ENCODE data around the gene ADI1.

DNA sequence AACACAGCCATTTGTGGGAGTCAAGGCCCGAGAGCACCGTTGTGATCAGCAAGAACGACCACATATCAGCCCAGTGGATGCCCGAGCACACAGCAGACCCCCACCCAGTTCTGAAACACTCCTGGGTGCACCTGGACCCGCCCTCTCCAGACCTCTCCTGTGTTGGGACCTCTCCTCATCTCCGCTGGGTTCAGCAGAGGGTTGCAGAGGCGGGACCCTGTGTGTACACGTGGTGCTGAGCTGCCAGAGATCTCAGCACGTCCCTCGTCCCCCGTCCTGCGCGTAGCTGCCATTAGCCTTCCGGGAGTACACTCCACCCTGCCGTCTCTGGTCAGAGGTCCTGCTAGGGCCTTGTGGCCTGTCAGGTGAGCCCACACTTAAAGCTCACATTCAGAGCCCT is 51.7 kb downstream of the ADI1 start:
- TF ChIP-seq CTCF (IDR thresholded peaks at IDR 0.05) = no peak
- TF ChIP-seq EP300 (IDR thresholded peaks at IDR 0.05; ENCODE audit: borderline replicate concordance in 1 of 2, low read depth in 1 of 2, low read length in 1 of 2) = no peak
- TF ChIP-seq, protein P1, sequence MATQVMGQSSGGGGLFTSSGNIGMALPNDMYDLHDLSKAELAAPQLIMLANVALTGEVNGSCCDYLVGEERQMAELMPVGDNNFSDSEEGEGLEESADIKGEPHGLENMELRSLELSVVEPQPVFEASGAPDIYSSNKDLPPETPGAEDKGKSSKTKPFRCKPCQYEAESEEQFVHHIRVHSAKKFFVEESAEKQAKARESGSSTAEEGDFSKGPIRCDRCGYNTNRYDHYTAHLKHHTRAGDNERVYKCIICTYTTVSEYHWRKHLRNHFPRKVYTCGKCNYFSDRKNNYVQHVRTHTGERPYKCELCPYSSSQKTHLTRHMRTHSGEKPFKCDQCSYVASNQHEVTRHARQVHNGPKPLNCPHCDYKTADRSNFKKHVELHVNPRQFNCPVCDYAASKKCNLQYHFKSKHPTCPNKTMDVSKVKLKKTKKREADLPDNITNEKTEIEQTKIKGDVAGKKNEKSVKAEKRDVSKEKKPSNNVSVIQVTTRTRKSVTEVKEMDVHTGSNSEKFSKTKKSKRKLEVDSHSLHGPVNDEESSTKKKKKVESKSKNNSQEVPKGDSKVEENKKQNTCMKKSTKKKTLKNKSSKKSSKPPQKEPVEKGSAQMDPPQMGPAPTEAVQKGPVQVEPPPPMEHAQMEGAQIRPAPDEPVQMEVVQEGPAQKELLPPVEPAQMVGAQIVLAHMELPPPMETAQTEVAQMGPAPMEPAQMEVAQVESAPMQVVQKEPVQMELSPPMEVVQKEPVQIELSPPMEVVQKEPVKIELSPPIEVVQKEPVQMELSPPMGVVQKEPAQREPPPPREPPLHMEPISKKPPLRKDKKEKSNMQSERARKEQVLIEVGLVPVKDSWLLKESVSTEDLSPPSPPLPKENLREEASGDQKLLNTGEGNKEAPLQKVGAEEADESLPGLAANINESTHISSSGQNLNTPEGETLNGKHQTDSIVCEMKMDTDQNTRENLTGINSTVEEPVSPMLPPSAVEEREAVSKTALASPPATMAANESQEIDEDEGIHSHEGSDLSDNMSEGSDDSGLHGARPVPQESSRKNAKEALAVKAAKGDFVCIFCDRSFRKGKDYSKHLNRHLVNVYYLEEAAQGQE (IDR thresholded peaks at IDR 0.05; ENCODE audit: low read depth, low read length) = no peak
- no peak for TF ChIP-seq MAX (IDR thresholded peaks at IDR 0.05; ENCODE audit: low read depth)
- TF ChIP-seq GATA2 (CRISPR knock-in tag; IDR thresholded peaks at IDR 0.05) = no peak

Data from SK-N-SH (cell line).